H1 (cell line): ENCODE data around the gene CLDND1. TPM values are rescaled to one million over a fixed set of nuclear protein-coding genes. Genes with fewer than 3 reads are reported as not detected.

ENCODE experiments used
- EZH2 ChIP-seq: fragments of 200-600 bp; sonication (generic); IDR thresholded peaks from 2 replicates; pipeline ENCODE4 v1.7.1; 2012; ENCODE audit warnings: low read depth, mild to moderate bottlenecking, moderate library complexity, low read length, inconsistent platforms; ENCODE audit not compliant: severe bottlenecking
- FOSL1 ChIP-seq: IDR thresholded peaks from 2 replicates; pipeline ENCODE4 v1.6.1; 2011; ENCODE audit warnings: mild to moderate bottlenecking, low read depth, low read length, moderate library complexity; ENCODE audit not compliant: insufficient read depth
- polyA plus RNA-seq, 7 experiments: library from polyadenylated mRNA; depleted of rRNA in 3 of 7; stranded (reverse) in 5 of 7; unstranded in 2 of 7; fragments of >200 nt in 5 of 7; fragments of 200-250 nt in 2 of 7; gene quantifications; 1 replicate in 5 of 7; 2 replicates in 1 of 7; 4 replicates in 1 of 7; pipeline versions ENCODE4 v1.2.1 to v1.2.3, GENCODE V29; 2011 to 2013; ENCODE audit warnings: missing spikeins in 2 of 7, mixed read lengths in 2 of 7
- total RNA-seq: library from RNA; stranded (reverse); fragmentation: NEBNext Ultra II Directional; extraction: Animal tissue kit (Norgen Biotek cat#: 25700); gene quantifications from 2 replicates; pipeline ENCODE4 v1.2.1, GENCODE V29; 2021

The CLDND1 gene
- total and polyA plus RNA-seq, 2 of the 8 experiments (the other 6 are each of a cell fraction or from before 2014, with no cell fraction given): 68.2 to 152 TPM

DNA sequence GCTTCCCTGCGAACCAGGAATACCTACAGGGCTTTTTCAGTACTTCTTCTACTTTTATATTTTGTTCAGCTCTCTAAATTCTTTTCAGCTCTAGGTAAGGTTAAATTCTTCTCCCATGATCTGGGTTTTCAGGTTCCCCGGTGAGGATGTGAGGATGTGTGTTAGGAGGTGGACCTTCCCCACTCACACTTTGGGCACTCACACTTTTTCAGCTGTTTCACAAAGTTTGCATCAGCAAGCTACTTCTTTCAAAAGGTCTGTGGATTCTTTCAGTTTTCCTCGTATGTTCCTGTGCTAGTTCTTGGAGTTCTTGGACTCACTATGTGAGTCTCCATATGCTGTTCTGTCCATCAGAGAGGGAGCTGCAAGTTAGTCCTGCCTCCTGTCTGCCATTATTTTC, 39.1 kb downstream of the CLDND1 start (continued):
- TF ChIP-seq EZH2 (no peak), FOSL1 (no peak)
